Mucosa of gallbladder (tissue), 1 donor: Measurements from ENCODE around the gene EFCAB12. TPM values are rescaled to one million over a fixed set of nuclear protein-coding genes. Genes with fewer than 3 reads are reported as not detected.

Experiments
- DNase-seq: peaks from one replicate; pipeline ENCODE4 v3.0.0-alpha.2; 2020; ENCODE audit warnings: low spot score
- total RNA-seq: library from RNA; stranded (reverse); gene quantifications from one replicate; pipeline ENCODE4 v1.2.1, GENCODE V29; 2021
- donor health status: DM: no; HTN: no; CAD: no.

Gene EFCAB12
- 4.9 TPM for total RNA-seq

- peak; percentile 97 for DNase-seq
Observed at GRCh38 chr3:129428376-129429079, at the start of gene EFCAB12. Gene EFCAB12 (minus strand): TSS chr3:129428636. CDS start chr3:129428488, 148 bp downstream.

GRCh38 chr3:129476586-129476985, 48.1 kb upstream of the EFCAB12 start:
- no peak for DNase-seq

- DNase-seq = no peak
Observed at GRCh38 chr3:129475863-129476262, 47.4 kb upstream of the EFCAB12 start.

GRCh38 chr3:129474984-129475804, 46.8 kb upstream of the EFCAB12 start:
- DNase-seq = no peak

- DNase-seq = no peak
Observed at GRCh38 chr3:129473769-129474152, 45.3 kb upstream of the EFCAB12 start.

GRCh38 chr3:129473067-129473768, 44.8 kb upstream of the EFCAB12 start:
- DNase-seq = no peak

- no peak for DNase-seq
Observed at GRCh38 chr3:129470861-129471260, 42.4 kb upstream of the EFCAB12 start.

DNA sequence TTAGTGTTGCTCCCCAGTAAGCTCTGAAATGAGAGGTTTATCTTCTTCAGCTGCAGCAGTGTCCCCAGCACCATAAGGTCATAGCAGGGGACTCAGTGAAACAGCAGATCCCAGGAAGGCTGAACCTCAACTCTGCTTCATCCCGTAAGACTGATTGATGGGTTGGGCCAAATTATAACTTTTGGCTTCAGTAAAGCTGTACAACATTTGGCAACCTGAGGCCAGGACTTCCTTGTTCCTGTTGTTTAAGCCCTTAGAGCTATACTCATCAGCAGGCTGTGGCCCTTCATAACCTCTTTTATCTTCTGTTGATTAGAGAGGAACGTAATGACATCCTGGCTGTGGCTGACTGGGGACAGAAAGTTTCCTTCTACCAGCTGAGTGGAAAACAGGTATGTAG, 40.6 kb upstream of the EFCAB12 start:
- DNase-seq = peak; percentile 21

DNA sequence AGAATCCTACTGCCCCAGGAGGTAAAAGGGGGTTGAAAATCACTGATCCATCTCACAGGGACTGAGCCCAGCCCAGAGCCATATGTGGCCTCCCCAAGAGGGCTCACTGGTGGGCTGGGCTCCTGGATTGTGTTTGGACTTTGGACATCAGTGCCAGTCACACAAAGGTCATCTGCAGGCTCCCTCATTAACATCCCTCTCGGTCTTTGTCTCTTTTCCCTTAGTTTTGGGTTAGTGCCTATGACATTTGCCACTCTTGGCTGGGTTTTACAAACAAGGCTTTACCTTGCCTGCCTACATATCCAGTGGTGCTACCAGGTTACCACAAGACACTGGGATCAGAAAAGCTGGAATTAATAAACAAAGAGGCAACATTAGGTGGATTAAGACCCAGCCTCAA, 39.5 kb upstream of the EFCAB12 start:
- no peak for DNase-seq

DNA sequence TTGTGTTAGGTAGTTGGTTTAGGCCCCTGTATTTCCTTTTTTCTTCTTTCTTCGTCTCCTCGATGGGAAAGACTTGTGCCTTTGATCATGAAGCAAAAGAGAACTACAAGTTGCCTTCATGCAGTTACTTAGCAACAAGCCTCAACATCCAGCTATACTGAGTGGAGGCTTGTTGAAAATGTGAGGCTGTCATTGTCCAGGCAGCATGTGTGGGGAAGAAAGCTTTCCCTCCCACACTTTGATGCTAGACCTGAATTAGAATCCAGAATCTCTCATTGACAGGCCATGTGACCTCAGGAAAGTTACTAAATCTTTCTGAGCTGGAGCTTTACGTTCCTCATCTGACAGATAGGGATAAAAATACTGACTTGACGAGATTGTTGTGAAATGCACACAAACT, 35.3 kb upstream of the EFCAB12 start:
- DNase-seq = no peak

GRCh38 chr3:129463094-129463493, 34.7 kb upstream of the EFCAB12 start:
- DNase-seq = no peak

DNA sequence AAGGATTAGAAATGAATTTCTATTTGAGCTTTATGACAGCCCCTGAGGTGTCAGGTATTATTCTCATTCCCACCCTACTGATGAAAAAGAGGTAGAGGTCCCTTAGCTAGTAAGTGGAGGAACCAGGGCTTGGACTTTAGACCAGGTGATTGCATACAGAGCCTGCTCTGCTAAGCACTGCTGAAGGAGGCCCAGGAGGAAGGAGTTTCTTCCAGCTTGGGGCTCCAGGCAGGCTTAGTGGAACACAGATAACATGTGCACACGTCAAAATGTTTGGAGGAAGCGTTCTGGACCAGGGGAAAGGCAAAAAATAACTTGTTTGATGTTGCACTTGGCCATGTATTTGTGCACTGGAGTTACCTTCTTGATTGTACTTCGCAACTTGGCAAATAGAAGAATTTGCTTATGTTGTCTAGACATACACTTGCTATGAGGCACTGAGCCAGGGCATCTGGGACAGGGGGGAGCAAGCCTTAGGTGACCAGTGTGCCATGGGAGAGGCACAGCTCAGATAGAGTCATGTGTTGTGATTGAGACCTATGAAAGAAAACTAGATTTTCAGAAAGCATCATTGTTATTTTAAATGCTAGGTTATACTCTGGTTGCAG, 34.0 kb upstream of the EFCAB12 start:
- DNase-seq = no peak

GRCh38 chr3:129461461-129462146, 33.2 kb upstream of the EFCAB12 start:
- DNase-seq = no peak

DNA sequence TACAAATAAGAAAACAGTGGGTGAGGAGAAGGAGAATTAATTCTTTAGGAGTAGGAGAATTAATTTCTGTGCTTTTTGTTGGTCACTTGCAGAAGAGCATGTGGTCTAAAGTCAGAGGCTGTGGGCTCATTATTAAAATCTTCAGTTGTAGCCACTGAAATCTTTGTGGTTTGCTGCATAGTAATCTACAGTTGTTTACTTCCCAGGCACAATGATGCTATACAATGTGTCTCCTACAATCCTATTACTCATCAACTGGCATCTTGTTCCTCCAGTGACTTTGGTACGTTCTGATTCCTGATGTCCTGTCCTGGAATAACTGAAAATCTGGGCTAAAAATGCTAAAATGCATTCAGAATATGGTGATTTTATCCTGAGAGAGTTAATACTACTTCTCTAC, 32.6 kb upstream of the EFCAB12 start:
- DNase-seq = no peak

DNA sequence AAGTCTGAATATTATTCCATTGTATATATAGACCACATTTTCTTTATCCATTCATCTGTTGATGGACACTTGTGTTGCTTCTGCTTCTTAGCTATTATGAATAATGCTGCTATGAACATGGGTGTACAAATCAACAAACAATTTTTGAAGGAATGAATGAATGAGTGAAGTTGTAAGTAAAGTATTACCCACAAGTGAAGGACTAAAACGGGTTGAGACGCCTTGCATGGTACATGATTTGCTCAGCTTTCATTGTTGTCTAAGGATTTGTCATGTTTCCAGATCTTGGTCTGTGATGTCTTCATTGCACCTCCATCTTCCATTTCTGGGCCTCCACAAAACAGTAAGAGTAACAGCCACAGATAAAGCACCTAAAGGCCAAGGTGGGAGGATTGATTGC, 32.1 kb upstream of the EFCAB12 start:
- no peak for DNase-seq

GRCh38 chr3:129460155-129460554, 31.7 kb upstream of the EFCAB12 start:
- no peak for DNase-seq

DNA sequence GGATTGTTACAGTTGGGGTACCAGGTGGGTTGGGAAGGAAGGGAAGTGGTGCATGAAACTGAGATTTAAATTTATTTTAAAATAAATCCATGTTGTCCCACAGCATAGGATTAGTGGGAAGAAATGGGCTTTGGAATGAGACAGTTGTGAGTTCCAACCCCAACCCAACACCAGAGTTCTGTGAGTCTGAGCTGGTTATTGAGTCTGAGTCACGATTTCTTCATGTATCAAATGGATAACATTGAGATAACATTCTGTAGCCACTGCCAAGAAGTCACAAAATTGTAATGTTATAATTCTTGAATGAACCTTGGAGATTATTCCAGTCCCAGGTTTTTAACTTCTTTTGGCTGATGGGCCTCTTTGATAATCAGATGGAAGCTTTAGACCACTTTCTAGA, 25.3 kb upstream of the EFCAB12 start:
- DNase-seq = no peak

- DNase-seq = no peak
Observed at GRCh38 chr3:129449279-129450115, 21.1 kb upstream of the EFCAB12 start.

- DNase-seq = peak; percentile 54
Observed at GRCh38 chr3:129448186-129448895, 19.9 kb upstream of the EFCAB12 start.

DNA sequence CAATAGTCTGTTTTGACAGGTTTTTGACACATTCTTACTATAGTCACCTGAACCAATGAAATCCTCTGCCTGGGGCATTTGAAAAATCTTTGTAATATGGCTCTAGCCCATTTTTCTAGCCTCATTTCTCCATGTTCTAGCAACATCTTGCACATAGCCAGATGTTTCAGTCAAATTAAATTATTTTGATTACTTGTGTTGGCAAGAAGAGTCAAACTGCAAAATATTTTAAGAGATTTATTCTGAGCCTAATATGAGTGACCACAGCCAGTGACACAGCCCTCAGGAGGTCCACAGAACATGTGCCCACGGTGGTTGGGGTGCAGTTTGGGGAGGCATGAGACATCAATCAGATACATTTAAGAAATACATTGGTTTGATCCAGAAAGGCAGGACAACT, 18.5 kb upstream of the EFCAB12 start:
- DNase-seq = no peak
